Stimulated activated naive CD4-positive, alpha-beta T cell (primary cell): ENCODE data around the gene SLC25A27.
A peak's percentile ranks its signal among the peaks of the same experiment; 100 is the strongest.
"Not testable (repeated sequence)": the region's sequence is repeated elsewhere in the genome, so short reads cannot be mapped to it uniquely, and the experiment has no call there.

Source experiments
- DNase-seq, 6 experiments: peaks; one replicate each; lab custom pipeline; 2025; lab: John Stamatoyannopoulos, UW

SLC25A27 gene

GRCh38 chr6:46652603-46653438 lies at the start of gene SLC25A27, which contains the start of gene CYP39A1:
SLC25A27 (plus strand) TSS chr6:46652975; CDS start chr6:46653193, 218 bp downstream.
CYP39A1 (minus strand) TSS chr6:46652818; CDS start chr6:46652582, 236 bp downstream.
- peak; percentile 38 to 60 (median 55) for DNase-seq

- no peak for DNase-seq
Measured at GRCh38 chr6:46605091-46605797, 47.5 kb upstream of the SLC25A27 start.

- no peak for DNase-seq
Measured at GRCh38 chr6:46606338-46606737, 46.4 kb upstream of the SLC25A27 start.

- DNase-seq: no peak
Measured at GRCh38 chr6:46610862-46611553, 41.8 kb upstream of the SLC25A27 start.

GRCh38 chr6:46612645-46613044 lies 40.1 kb upstream of the SLC25A27 start:
- no peak for DNase-seq

- no peak for DNase-seq
Measured at GRCh38 chr6:46618726-46619125, 34.0 kb upstream of the SLC25A27 start.

- peak in 1 of 6 experiments; percentile 19 for DNase-seq
Measured at GRCh38 chr6:46626228-46626909, 26.4 kb upstream of the SLC25A27 start.

- DNase-seq: no peak
Measured at GRCh38 chr6:46626976-46627375, 25.8 kb upstream of the SLC25A27 start.

- no peak for DNase-seq
Measured at GRCh38 chr6:46628498-46628897, 24.3 kb upstream of the SLC25A27 start.

GRCh38 chr6:46628976-46629375 lies 23.8 kb upstream of the SLC25A27 start:
- DNase-seq: no peak

- DNase-seq: no peak
Measured at GRCh38 chr6:46629691-46630090, 23.1 kb upstream of the SLC25A27 start.

GRCh38 chr6:46632053-46632452 lies 20.7 kb upstream of the SLC25A27 start:
- DNase-seq: no peak

- no peak for DNase-seq
Measured at GRCh38 chr6:46635462-46635861, 17.3 kb upstream of the SLC25A27 start.

GRCh38 chr6:46637145-46637544 lies 15.6 kb upstream of the SLC25A27 start:
- DNase-seq: no peak

- no peak for DNase-seq
Measured at GRCh38 chr6:46637933-46638332, 14.8 kb upstream of the SLC25A27 start.

- no peak for DNase-seq
Measured at GRCh38 chr6:46638650-46639049, 14.1 kb upstream of the SLC25A27 start.

GRCh38 chr6:46642928-46643751 lies 9.6 kb upstream of the SLC25A27 start:
- DNase-seq: no peak

- DNase-seq: no peak
Measured at GRCh38 chr6:46645265-46645664, 7.5 kb upstream of the SLC25A27 start.

- not testable (repeated sequence) for DNase-seq
Measured at GRCh38 chr6:46648108-46648507, 4.7 kb upstream of the SLC25A27 start.

GRCh38 chr6:46648869-46649492 lies 3.8 kb upstream of the SLC25A27 start:
- no peak for DNase-seq

GRCh38 chr6:46651006-46651405 lies 1.8 kb upstream of the SLC25A27 start:
- no peak for DNase-seq
